HepG2 (cell line): ENCODE measurements around the gene CSNK2A2. TPM values are rescaled to one million over a fixed set of nuclear protein-coding genes. Genes with fewer than 3 reads are reported as not detected.
A peak's percentile ranks its signal among the peaks of the same experiment; 100 is the strongest.

Experiments
- ATF7-NPFF ChIP-seq: sonication (generic); formaldehyde crosslinking; IDR thresholded peaks from 2 replicates; pipeline ENCODE4 v1.8.1; 2023; ENCODE audit warnings: mild to moderate bottlenecking, low read depth, missing genetic modification reagents, moderate library complexity
- BHLHE40 ChIP-seq: IDR thresholded peaks from 2 replicates; pipeline ENCODE4 v1.6.1; 2011; ENCODE audit warnings: low read length, improper control_type of control experiment
- CC2D1A ChIP-seq: sonication (generic); formaldehyde crosslinking; IDR thresholded peaks from 2 replicates; pipeline ENCODE4 v1.8.1; 2023; ENCODE audit warnings: mild to moderate bottlenecking, missing genetic modification reagents
- GATAD2A ChIP-seq: IDR thresholded peaks from 2 replicates; pipeline ENCODE4 v1.6.1; 2016
- IKZF4 ChIP-seq: sonication (generic); formaldehyde crosslinking; IDR thresholded peaks from 2 replicates; pipeline ENCODE4 v1.5.1; 2020; ENCODE audit warnings: borderline replicate concordance, mild to moderate bottlenecking, low read depth, missing genetic modification reagents; ENCODE audit errors: not compliant biosample characterization
- KLF9 ChIP-seq: IDR thresholded peaks from 2 replicates; pipeline ENCODE4 v1.6.1; 2016; ENCODE audit warnings: low read depth
- MYNN ChIP-seq: sonication (generic); formaldehyde crosslinking; IDR thresholded peaks from 2 replicates; pipeline ENCODE4 v1.4.0; 2020; ENCODE audit warnings: mild to moderate bottlenecking, low read depth, missing genetic modification reagents
- RXRB ChIP-seq: IDR thresholded peaks from 2 replicates; pipeline ENCODE4 v1.6.1; 2016; ENCODE audit warnings: borderline replicate concordance, missing genetic modification reagents, missing compliant biosample characterization
- ZBTB3 ChIP-seq: sonication (generic); formaldehyde crosslinking; IDR thresholded peaks from 2 replicates; pipeline ENCODE4 v1.4.0; 2020; ENCODE audit warnings: low read depth, mild to moderate bottlenecking, moderate library complexity, missing genetic modification reagents, borderline replicate concordance
- ZFP36 ChIP-seq: fragments of 150-350 bp; IDR thresholded peaks from 2 replicates; pipeline ENCODE4 v1.6.1; 2018; ENCODE audit warnings: borderline replicate concordance, low read length, low read depth; ENCODE audit not compliant: partially characterized antibody
- ZNF660 ChIP-seq: sonication (generic); formaldehyde crosslinking; IDR thresholded peaks from 2 replicates; pipeline ENCODE4 v1.5.1; 2020; ENCODE audit warnings: mild to moderate bottlenecking, low read depth, missing genetic modification reagents, borderline replicate concordance
- polyA plus RNA-seq, 8 experiments: library from polyadenylated mRNA; depleted of rRNA in 3 of 8; stranded (reverse) in 7 of 8; unstranded in 1 of 8; fragments of >200 nt; fragmentation: Illumina TruSeq in 4 of 8; extraction: Trizol in 4 of 8; gene quantifications; 2 replicates each; pipeline versions ENCODE4 v1.2.1 to v1.2.3, GENCODE V29; 2011 to 2016; ENCODE audit warnings: low read depth in 4 of 8, missing spikeins in 1 of 8, mixed read lengths in 1 of 8; ENCODE audit not compliant: insufficient read depth in 1 of 8
- total RNA-seq, 5 experiments: library from RNA; depleted of rRNA; stranded (reverse); fragments of >200 nt; fragmentation: Illumina TruSeq; extraction: Trizol; gene quantifications; 2 replicates each; pipeline ENCODE4 v1.2.3, GENCODE V29; 2016; ENCODE audit warnings: low read depth in 1 of 5
- TF ChIP-seq, protein P1 (sequence below): sonication (generic); formaldehyde crosslinking; IDR thresholded peaks from 2 replicates; pipeline ENCODE4 v1.8.1; 2023; ENCODE audit warnings: mild to moderate bottlenecking, moderate library complexity, missing genetic modification reagents
- TF ChIP-seq, protein P2 (sequence below): sonication (generic); formaldehyde crosslinking; IDR thresholded peaks from 2 replicates; pipeline ENCODE4 v1.8.0; 2022; ENCODE audit warnings: missing genetic modification reagents, mild to moderate bottlenecking, inconsistent platforms, borderline replicate concordance
- TF ChIP-seq, protein P3 (sequence below): sonication (generic); formaldehyde crosslinking; conservative IDR thresholded peaks from 2 replicates; pipeline ENCODE4 v1.8.1; 2023; ENCODE audit warnings: missing genetic modification reagents
- TF ChIP-seq, protein P4 (sequence below): IDR thresholded peaks from 2 replicates; pipeline ENCODE4 v1.6.1; 2016; ENCODE audit warnings: low read depth, control low read depth
- TF ChIP-seq, protein P5 (sequence below): IDR thresholded peaks from 2 replicates; pipeline ENCODE4 v1.6.1; 2016; ENCODE audit warnings: control low read depth
- TF ChIP-seq, protein P6 (sequence below): sonication (generic); formaldehyde crosslinking; IDR thresholded peaks from 2 replicates; pipeline ENCODE4 v1.5.0; 2020; ENCODE audit warnings: mild to moderate bottlenecking, missing genetic modification reagents, moderate library complexity

CSNK2A2 gene
- total and polyA plus RNA-seq, 2 of the 13 experiments (the other 11 are each of a cell fraction or from before 2014, with no cell fraction given) = 46.4 to 56.9 TPM

DNA sequence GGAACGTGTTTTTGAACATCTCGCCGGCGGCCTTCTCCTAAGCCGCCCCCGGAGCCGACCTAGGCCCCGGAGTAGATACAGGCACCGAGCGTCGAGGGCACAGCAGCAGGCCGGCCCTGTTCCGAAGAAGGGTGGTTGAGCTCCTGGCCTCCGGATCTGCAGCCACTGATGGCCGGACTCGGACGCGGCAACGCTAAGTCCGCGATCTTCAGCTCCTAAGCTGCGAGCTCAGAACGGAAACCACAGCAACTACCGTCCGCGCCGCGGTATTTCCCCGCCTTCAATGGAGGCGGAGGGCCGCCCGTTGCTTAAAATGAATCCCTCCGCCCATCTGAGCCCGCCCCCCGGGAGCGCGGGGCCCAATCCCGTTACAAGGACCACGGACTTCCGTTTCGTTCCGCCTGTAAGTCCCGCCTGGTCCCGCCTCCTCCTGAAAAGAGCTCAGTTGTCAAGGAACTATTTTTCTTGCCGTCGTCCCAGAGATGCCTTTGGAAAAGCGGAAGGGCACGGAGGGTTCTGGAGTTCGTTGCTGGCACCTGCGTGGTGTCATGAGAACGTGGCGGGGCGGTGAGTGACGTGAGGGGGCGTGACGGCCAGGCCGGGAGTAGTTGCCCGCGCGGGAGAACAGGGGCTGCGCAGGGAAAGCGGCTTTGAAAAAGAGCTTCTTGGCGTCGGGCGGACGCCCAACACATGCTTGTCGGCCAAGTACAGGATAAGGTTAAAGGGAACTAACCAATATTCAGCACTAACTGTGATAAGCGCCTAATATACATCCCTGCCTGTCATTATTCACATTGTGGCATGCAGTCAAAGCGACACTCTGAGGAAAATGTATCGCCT is 68.6 kb downstream of the CSNK2A2 start, which contains the start of gene CFAP20 (continued):
- TF ChIP-seq, protein P1, sequence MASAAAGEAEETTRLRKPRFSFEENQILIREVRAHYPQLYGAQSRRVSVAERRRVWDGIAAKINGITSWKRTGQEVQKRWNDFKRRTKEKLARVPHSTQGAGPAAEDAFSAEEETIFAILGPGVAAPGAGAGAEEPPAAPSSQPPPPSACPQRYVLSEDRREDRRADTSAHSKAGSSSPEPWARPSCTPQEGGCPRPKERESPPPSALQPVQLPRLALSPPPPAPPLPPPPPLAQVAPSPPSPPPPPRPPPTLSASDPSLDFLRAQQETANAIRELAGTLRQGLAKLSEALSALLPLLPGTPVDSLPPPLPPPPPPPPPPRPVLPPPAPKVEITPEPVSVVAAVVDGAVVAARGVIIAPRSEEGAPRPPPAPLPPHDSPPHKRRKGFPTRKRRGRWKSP (CRISPR knock-in tag) = peak; percentile 52
- TF ChIP-seq ZNF660 (CRISPR knock-in tag) (no peak), MYNN (CRISPR knock-in tag) (no peak), CC2D1A (peak; percentile 19; the same call in 1 of the 2 replicates), KLF9 (CRISPR knock-in tag) (peak; percentile 99), ZBTB3 (CRISPR knock-in tag) (peak; percentile 92; the same call in 1 of the 2 replicates), ATF7-NPFF (CRISPR knock-in tag) (peak; percentile 86), RXRB (CRISPR knock-in tag) (peak; percentile 55; the same call in 1 of the 2 replicates), GATAD2A (CRISPR knock-in tag) (peak; percentile 92), IKZF4 (CRISPR knock-in tag) (peak; percentile 54), ZFP36 (no peak), BHLHE40 (peak; percentile 96)
- TF ChIP-seq, protein P2, sequence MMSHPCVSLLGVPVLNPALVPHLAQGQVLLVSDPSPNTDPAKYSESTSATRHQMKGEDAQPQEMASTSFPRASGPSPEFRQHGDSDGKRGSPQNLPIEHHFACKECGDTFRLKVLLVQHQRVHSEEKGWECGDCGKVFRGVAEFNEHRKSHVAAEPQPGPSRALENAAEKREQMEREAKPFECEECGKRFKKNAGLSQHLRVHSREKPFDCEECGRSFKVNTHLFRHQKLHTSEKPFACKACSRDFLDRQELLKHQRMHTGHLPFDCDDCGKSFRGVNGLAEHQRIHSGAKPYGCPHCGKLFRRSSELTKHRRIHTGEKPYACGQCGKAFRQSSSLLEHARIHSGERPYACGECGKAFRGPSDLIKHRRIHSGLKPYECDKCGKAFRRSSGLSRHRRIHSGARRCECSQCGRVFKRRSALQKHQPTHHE (CRISPR knock-in tag) = peak; percentile 99; the same call in 1 of the 2 replicates
- TF ChIP-seq, protein P3, sequence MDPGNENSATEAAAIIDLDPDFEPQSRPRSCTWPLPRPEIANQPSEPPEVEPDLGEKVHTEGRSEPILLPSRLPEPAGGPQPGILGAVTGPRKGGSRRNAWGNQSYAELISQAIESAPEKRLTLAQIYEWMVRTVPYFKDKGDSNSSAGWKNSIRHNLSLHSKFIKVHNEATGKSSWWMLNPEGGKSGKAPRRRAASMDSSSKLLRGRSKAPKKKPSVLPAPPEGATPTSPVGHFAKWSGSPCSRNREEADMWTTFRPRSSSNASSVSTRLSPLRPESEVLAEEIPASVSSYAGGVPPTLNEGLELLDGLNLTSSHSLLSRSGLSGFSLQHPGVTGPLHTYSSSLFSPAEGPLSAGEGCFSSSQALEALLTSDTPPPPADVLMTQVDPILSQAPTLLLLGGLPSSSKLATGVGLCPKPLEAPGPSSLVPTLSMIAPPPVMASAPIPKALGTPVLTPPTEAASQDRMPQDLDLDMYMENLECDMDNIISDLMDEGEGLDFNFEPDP (CRISPR knock-in tag) = no peak
- TF ChIP-seq, protein P4, sequence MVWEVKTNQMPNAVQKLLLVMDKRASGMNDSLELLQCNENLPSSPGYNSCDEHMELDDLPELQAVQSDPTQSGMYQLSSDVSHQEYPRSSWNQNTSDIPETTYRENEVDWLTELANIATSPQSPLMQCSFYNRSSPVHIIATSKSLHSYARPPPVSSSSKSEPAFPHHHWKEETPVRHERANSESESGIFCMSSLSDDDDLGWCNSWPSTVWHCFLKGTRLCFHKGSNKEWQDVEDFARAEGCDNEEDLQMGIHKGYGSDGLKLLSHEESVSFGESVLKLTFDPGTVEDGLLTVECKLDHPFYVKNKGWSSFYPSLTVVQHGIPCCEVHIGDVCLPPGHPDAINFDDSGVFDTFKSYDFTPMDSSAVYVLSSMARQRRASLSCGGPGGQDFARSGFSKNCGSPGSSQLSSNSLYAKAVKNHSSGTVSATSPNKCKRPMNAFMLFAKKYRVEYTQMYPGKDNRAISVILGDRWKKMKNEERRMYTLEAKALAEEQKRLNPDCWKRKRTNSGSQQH (CRISPR knock-in tag) = peak; percentile 87
- TF ChIP-seq, protein P5, sequence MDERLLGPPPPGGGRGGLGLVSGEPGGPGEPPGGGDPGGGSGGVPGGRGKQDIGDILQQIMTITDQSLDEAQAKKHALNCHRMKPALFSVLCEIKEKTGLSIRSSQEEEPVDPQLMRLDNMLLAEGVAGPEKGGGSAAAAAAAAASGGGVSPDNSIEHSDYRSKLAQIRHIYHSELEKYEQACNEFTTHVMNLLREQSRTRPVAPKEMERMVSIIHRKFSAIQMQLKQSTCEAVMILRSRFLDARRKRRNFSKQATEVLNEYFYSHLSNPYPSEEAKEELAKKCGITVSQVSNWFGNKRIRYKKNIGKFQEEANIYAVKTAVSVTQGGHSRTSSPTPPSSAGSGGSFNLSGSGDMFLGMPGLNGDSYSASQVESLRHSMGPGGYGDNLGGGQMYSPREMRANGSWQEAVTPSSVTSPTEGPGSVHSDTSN (CRISPR knock-in tag) = peak; percentile 88
- TF ChIP-seq, protein P6, sequence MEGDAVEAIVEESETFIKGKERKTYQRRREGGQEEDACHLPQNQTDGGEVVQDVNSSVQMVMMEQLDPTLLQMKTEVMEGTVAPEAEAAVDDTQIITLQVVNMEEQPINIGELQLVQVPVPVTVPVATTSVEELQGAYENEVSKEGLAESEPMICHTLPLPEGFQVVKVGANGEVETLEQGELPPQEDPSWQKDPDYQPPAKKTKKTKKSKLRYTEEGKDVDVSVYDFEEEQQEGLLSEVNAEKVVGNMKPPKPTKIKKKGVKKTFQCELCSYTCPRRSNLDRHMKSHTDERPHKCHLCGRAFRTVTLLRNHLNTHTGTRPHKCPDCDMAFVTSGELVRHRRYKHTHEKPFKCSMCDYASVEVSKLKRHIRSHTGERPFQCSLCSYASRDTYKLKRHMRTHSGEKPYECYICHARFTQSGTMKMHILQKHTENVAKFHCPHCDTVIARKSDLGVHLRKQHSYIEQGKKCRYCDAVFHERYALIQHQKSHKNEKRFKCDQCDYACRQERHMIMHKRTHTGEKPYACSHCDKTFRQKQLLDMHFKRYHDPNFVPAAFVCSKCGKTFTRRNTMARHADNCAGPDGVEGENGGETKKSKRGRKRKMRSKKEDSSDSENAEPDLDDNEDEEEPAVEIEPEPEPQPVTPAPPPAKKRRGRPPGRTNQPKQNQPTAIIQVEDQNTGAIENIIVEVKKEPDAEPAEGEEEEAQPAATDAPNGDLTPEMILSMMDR (CRISPR knock-in tag) = peak; percentile 35
